ENCODE measurements around the gene UFD1. TPM values are rescaled to one million over a fixed set of nuclear protein-coding genes. Genes with fewer than 3 reads are reported as not detected.

UFD1 gene
- total and polyA plus RNA-seq, 2 of the 13 experiments (the other 11 are each of a cell fraction or from before 2014, with no cell fraction given) = 47.9 to 51.1 TPM

- TF ChIP-seq ZNF563 (CRISPR knock-in tag; IDR thresholded peaks at IDR 0.05) = peak; percentile 57; the same call in 1 of the 2 replicates
- 0 out of 2 replicates have a peak, but pooled peaks have one; percentile 5 for TF ChIP-seq ISL2 (CRISPR knock-in tag; IDR thresholded peaks at IDR 0.05)
- TF ChIP-seq ZNF260 (CRISPR knock-in tag; IDR thresholded peaks at IDR 0.05; ENCODE audit: borderline replicate concordance, low read depth) = no peak
- TF ChIP-seq MATR3 (CRISPR knock-in tag; IDR thresholded peaks at IDR 0.05) = no peak
- TF ChIP-seq HNF4G (IDR thresholded peaks at IDR 0.05; ENCODE audit: borderline replicate concordance, low read depth, low read length) = no peak
- no peak for TF ChIP-seq HNF4G (CRISPR knock-in tag; IDR thresholded peaks at IDR 0.05; ENCODE audit: borderline replicate concordance, low read depth)
- TF ChIP-seq ZNF484 (CRISPR knock-in tag; IDR thresholded peaks at IDR 0.05; ENCODE audit: borderline replicate concordance, low read depth) = no peak
- no peak for TF ChIP-seq THYN1 (CRISPR knock-in tag; IDR thresholded peaks at IDR 0.05; ENCODE audit: borderline replicate concordance, low read depth)
- TF ChIP-seq THAP8 (CRISPR knock-in tag; IDR thresholded peaks at IDR 0.05; ENCODE audit: borderline replicate concordance) = no peak
- no peak for TF ChIP-seq ZNF746 (CRISPR knock-in tag; IDR thresholded peaks at IDR 0.05)
- TF ChIP-seq POGK (CRISPR knock-in tag; conservative IDR thresholded peaks at IDR 0.05) = no peak
- no peak for TF ChIP-seq ZNF781 (CRISPR knock-in tag; IDR thresholded peaks at IDR 0.05; ENCODE audit: borderline replicate concordance, not compliant biosample characterization)
- no peak for TF ChIP-seq ATM (IDR thresholded peaks at IDR 0.05; ENCODE audit: borderline replicate concordance)
- no peak for TF ChIP-seq ZBTB1 (CRISPR knock-in tag; IDR thresholded peaks at IDR 0.05; ENCODE audit: borderline replicate concordance)
- TF ChIP-seq CC2D1A (CRISPR knock-in tag; IDR thresholded peaks at IDR 0.05) = no peak
- TF ChIP-seq NFIC (IDR thresholded peaks at IDR 0.05; ENCODE audit: low read length) = no peak
- TF ChIP-seq LBX2 (CRISPR knock-in tag; IDR thresholded peaks at IDR 0.05; ENCODE audit: borderline replicate concordance) = no peak
- peak; percentile 98 for TF ChIP-seq FOXK2 (IDR thresholded peaks at IDR 0.05)
- TF ChIP-seq ZNF607 (CRISPR knock-in tag; IDR thresholded peaks at IDR 0.05; ENCODE audit: borderline replicate concordance) = no peak
- no peak for TF ChIP-seq TERF1 (CRISPR knock-in tag; IDR thresholded peaks at IDR 0.05)
- TF ChIP-seq ZNF160 (CRISPR knock-in tag; IDR thresholded peaks at IDR 0.05) = no peak
- no peak for TF ChIP-seq ATAD3A (CRISPR knock-in tag; IDR thresholded peaks at IDR 0.05)
- 0 out of 2 replicates have a peak, but pooled peaks have one; percentile 1 for TF ChIP-seq ATF2 (CRISPR knock-in tag; IDR thresholded peaks at IDR 0.05)
- no peak for TF ChIP-seq ZNF556 (CRISPR knock-in tag; IDR thresholded peaks at IDR 0.05; ENCODE audit: borderline replicate concordance)
- no peak for TF ChIP-seq ZNF34 (CRISPR knock-in tag; IDR thresholded peaks at IDR 0.05; ENCODE audit: borderline replicate concordance)
- no peak for TF ChIP-seq SP4 (CRISPR knock-in tag; IDR thresholded peaks at IDR 0.05)
Observed at GRCh38 chr22:19478901-19479354, at the start of gene UFD1 (continued).

Data from HepG2 (cell line).